ENCODE data around the gene PRSS36.

- TF ChIP-seq REST (IDR thresholded peaks at IDR 0.05) = no peak
- no peak for TF ChIP-seq YY1 (IDR thresholded peaks at IDR 0.05)
- TF ChIP-seq FOXA2 (IDR thresholded peaks at IDR 0.05) = no peak
- TF ChIP-seq CTCF (IDR thresholded peaks at IDR 0.05; ENCODE audit: low read depth, low read length, missing input control) = no peak
- TF ChIP-seq ATF3 (IDR thresholded peaks at IDR 0.05) = no peak
- TF ChIP-seq JUND (IDR thresholded peaks at IDR 0.05) = no peak
Measured at GRCh38 chr16:31130336-31130891, 19.5 kb downstream of the PRSS36 start.

All from liver (tissue), 3 donors.